Erythroblast (primary cell): ENCODE data around the gene BBIP1.

Source experiments
- GATA1 ChIP-seq: IDR thresholded peaks from 2 replicates; pipeline ENCODE4 v1.6.1; 2011; ENCODE audit warnings: low read depth, mild to moderate bottlenecking, control low read depth, low read length, moderate library complexity
- POLR2A ChIP-seq: IDR thresholded peaks from 2 replicates; pipeline ENCODE4 v1.6.1; 2011; ENCODE audit warnings: mild to moderate bottlenecking, low read length

DNA sequence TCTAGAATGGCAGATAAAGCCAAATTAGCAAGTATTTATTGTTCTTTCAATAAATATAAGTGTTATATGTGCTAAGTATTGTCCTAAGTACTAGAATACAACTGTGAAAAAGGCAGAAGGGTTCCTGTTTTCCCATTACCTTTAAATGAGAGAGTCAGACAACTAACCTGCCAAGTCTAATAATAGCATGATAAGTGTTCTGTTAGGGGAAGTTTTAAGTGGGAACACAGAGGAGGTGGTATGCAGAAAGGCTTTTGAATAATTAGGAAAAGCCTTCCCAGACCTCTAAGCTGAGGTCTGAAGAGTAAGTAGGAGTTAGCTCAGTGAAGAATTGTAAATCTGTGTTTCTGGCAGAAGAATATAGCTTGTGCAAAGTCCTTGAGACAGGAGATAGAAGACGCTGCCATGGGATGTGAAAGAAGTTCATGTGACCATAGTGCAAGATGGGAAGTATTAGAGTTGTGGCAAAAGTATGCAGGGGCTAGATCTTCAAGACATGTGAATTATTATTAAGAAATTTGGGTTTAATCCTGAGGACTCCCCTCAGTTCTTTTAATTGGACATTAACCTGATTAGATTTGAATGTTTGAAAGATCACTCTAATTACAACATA lies 12.9 kb upstream of the BBIP1 start:
- TF ChIP-seq POLR2A (no peak), GATA1 (no peak)
